Breast epithelium (tissue), 3 donors: ENCODE data around the gene UBAC1.

Experiments
- CTCF ChIP-seq, 3 donors: fragments of 450-650 bp; IDR thresholded peaks; one replicate each; pipeline ENCODE4 v1.5.1; 2016 to 2017; ENCODE audit warnings: antibody characterized with exemption in 3 of 3, mild to moderate bottlenecking in 3 of 3, moderate library complexity in 3 of 3
- POLR2A ChIP-seq: fragments of 450-650 bp; IDR thresholded peaks from one replicate; pipeline ENCODE4 v1.6.1; 2016; ENCODE audit warnings: antibody characterized with exemption, mild to moderate bottlenecking, moderate library complexity

GRCh38 chr9:136007276-136007933 is 46.2 kb upstream of the UBAC1 start:
- TF ChIP-seq POLR2A: no peak
- TF ChIP-seq CTCF (IDR thresholded peaks at IDR 0.05): no peak
